ENCODE measurements around the gene NQO2.
"Not testable (repeated sequence)": the region's sequence is repeated elsewhere in the genome, so short reads cannot be mapped to it uniquely, and the experiment has no call there.

NQO2 gene

DNA sequence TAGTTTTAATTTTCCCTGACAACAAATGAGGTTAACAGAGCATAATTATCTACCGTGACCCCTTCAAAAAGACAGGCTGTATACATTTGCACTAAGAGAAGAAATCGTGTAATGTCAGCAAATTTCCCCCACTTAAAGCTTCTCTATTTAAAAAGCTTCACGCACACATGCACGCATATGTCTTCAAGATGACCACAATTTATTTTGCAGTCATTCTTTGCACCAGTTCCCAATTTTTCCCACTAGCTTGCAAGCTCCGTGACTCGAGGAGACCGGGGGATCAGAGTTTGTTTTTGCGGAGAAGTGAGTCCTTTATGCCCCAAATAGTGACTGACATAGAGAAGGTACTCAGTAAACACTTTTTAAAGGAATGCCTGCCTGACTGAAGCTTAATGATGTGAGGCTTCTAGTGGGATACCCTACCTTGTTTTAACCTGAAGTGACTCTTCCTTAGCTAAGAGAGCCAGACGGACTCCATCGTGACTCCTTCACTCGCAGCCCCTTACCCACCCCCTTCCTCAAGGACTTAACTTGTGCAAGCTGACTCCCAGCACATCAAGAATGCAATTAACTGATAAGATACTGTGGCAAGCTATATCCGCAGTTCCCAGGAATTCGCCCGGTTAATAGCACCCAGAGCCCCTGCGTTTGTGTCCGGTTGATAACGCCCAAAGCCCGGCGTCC is 9.3 kb upstream of the NQO2 start:
- peak; percentile 33 for DNase-seq

DNA sequence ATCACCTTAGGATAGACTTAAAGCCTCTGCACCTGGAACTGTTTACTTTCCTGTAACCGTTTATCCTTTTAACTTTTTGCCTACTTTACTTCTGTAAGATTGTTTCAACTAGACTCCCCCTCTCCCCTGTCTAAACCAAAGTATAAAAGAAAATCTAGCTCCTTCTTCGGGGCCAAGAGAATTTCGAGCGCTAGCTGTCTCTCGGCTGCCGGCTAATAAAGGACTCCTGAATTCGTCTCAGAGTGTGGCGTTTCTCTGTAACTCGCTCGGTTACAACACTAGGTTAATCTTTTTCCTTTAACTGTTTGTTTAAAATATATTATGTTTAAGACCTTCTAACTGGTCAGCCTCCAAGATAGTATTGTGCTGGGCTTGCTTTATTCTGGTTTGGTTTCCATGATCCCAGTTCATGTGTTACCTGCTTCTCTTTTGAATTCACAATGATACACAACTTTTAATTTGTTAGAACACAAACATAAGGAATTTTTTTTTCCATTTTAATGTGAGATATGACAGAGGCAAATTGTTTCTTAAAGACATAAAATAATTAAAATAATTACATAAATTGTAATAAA is 8.7 kb upstream of the NQO2 start:
- peak; percentile 10 for DNase-seq

DNA sequence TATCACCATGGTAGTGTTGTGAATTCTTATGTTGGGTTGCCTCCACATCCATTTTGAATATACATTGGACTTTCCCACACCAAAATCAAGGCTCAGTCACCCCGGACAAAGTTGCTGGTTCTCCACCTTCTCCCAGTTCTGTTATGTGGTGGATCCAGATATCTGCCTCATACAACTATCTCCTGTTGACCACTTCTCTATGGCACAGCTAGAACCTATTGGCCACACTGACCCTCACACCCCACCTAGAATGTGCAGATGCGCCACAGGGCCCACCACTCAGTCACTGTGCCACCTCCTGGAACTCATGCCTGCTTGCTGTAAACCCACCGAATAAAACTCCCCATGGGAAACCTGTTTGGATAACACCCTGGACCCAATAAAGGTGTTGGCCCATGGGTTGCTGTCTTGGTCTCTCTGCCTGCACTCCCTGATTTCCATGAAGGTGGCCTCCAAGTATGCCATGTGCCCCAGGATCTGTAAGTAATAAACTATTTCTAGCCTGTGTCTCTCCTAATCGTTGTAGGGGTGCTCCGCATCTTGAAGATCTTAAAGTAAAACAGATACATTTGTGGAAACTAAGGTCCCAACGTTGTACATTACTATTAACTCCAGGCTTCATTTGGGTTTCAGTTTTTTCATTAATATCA is 7.2 kb upstream of the NQO2 start:
- no peak for DNase-seq

DNA sequence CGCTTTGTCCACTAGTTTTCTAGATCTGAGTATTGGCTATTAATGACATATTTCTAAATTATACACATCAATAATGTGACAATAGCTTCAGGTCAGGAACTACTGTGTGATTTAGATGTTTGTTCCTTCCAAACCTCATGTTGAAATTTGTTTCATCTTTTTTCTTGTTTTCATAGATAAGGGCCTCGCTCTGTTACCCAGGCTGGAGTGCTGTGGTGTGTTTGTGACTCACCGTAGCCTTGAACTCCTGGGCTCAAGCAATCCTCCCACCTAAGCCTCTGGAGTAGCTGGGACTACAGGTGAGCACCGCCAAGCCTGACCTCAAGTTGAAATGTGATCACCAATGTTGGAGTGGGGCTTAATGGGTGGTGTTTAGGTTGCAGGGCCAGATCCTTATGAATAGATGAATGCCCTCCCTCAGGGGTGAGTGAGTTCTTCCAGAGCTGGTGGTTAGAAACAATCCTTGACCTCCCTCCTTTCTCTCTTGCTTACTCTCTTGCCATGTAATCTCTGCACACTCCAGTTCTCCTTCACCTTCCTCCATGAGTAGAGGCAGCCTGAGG is 5.9 kb upstream of the NQO2 start:
- DNase-seq: peak; percentile 17

DNA sequence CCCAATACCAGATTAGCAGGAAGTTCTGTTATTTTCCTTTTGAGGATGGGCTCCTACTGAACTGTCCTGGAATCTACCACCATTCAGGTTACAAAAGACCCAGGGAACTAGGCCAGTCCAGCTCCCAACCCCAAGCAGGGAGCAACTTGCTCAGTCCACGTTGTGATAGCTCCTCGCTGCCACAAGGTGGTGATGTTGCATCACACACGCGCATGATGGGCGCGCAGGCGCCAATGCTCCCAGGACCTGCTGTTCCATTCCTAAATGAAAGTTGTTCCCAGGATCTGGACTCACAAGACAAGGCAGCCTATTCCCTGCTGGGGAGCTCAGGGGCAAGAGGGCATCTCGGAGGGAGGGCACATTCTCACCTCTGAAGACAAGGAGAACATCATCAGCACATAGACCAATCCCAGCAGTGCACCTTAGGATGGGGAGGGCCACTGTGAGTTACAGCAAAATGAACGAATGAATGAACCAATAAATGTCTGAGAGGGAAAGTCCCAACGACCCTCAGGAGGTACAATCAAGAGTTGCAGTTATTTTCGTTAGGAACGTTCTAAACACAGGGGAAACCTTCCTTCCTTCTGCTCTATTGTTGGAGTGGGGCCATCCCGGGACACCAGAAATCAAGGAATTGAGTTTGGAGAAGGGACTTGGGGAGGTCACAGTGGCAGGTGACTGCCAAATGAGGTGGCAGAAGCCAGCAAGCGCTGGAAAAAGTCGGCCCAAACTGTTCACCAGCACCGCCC is 1.3 kb upstream of the NQO2 start:
- DNase-seq: not testable (repeated sequence)

DNA sequence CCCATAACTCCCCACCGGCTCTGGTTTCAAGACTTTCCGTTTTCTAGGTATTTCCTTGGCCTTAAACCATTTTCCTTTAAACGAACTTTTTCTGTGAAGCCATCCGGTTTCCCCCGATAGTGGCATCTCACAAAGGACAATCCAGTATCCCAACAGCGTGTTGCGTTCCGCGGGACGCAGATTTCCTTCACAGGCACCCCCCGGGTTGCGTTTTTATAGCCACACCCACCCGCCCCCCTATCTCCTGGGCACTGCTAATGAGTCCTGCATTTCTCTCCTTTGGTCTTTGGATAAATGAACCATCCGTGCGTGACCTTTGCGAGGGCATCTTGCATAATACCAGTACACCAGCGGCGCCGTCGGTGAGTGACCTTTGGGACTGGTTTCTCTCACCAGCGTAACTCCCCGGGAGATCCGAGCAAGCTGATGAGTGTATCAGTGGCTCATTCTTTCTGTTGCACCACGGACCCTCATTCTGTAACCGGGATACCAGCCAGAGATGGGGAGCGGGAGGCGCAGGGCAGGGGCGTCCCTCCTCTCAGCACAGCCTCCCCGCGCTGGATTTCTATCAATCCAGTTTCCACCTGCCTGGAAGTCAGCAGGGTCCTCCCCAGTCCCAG is 586 bp upstream of the NQO2 start:
- no peak for DNase-seq

DNA sequence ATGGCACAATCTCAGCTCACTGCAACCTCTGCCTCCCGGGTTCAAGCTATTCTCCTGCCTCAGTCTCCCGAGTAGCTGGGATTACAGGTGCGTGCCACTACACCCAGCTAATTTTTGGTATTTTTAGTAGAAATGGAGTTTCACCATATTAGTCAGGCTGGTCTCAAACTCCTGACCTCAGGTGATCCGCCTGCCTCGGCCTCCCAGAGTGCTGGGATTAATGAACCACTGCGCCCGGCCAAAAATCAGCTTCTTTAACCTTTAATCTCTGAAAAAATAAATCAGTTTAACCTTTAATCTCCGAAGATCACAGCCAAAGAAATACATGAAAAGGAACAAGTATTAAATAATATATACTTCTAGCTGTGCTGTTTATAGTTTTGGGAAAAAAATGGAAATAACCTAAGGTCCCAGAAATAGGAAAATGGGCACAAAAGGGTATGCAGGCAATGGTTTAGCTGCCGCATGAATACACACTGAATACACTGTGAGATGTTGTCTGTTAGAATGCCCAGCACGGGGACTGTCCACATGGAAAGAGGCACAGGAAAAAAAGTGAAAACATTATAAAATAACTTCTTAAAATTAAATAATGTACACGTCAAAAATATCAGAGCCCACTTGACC is 1.6 kb downstream of the NQO2 start:
- no peak for DNase-seq

DNA sequence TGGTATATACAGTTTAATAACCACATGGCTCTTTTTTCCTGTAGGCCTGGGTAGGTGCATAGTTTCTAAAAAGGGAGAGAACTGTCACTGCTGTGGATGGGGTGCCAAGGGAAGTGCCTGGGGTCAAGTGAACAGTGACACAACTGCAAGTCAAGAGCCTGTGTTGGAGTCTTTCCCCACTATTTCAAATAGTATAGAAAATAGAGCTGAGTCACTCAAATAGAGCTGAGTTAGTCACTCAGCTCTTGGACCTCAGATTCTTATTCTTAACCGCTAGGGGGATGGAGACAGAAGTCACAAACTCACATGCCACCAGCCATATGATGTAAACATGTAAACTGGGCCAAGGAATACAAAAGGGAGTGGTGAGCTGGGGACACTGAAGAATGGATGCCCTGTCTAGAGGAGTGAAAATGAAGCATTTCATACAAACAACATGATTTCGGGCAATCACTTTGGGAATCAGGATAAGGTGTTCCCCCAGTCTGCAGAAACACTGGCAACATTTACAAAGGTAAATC is 2.1 kb downstream of the NQO2 start:
- DNase-seq: no peak

DNA sequence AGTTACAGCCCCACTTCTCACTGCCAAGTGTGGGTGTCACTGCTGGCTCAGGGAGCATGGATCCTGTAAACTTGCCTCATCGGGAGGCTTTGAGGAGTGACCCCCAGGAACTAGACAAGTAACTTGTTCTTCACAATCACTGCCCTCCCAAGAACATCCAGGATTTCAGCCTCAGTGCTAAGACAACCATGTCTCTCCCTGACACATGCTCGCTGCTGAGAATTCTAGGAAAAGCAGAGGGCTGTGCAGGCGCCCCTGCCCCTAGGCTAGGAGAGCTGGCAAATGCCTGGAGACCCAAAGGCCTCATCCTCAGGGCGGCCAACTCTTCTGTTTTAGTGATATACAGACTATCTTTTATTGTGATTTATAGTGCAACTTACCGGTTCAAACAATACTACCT is 3.5 kb downstream of the NQO2 start:
- not testable (repeated sequence) for DNase-seq

DNA sequence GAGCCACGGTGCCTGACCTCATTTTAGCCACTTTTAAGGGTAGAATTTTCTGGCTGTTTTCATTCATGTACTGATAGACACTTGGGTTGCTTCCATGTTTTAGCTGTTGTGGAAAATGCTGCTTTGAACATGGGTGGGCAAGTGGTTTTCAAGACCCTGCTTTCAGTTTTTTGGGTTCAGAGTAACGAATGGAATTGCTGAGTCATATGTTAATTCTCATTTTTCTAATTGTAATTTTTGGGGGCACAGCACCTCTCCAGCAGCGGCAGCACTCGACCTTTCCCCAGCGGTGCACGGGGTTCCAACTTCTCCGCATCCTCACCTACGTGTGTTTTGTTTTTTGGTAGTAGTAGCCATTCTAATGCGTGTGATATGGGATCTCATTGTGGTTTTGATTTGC is 5.4 kb downstream of the NQO2 start:
- DNase-seq: no peak

DNA sequence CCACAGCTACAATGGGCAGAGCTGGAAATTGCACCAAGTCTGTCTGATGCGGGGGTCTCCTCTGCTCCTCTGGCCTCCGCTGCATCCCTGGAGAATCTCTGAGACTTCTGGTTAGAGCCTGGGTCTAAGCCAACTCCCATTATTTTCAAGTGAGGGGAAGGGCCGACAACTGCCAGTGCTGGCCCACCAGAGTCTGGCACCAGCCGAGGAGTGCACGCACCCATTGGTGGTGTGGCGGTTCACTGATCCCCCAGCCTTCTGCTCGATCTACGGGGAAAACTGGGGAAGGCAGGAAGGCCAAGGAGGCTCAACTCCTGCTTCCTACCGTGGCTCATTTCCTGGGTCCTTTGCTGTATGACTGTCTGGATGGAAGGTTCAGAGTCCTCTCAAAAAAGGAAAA is 6.2 kb downstream of the NQO2 start:
- no peak for DNase-seq

DNA sequence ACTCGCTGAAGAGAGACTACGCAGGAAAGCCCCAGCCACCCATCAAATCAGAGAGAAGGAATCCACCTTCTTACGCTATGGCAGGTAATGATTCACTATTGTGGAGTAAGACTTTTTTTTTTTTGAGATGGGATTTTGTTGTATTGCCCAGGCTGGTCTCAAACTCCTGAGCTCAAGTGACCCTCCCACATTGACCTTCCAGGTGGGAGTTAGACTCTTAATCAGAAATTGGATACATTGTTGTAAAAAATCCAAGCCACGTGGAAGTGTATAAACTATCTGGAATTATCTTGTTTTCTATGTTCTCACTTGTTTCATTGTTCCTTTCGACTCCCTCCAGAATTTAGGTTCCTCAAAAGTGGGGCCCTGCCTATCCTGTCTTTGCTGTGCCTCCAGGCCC is 6.8 kb downstream of the NQO2 start:
- no peak for DNase-seq

DNA sequence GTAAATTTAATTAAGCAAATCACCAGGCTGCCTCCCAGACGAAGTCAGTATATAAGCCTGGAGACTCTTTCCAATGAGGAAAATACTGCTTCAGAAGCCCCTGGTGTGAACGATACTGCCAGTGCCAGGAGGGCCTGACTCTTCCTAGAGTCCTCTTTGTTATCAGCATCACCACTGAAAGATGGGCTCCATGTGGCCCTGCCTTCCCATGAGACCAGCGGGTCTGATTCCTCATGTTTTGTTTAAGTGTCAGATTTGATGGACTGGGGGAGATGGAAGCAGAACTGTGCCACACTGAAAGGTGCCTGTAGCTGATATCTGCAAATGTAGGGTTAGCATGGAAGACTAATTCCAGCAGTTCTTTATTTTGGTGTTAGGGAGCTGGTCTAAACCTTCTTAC is 7.9 kb downstream of the NQO2 start:
- no peak for DNase-seq

DNA sequence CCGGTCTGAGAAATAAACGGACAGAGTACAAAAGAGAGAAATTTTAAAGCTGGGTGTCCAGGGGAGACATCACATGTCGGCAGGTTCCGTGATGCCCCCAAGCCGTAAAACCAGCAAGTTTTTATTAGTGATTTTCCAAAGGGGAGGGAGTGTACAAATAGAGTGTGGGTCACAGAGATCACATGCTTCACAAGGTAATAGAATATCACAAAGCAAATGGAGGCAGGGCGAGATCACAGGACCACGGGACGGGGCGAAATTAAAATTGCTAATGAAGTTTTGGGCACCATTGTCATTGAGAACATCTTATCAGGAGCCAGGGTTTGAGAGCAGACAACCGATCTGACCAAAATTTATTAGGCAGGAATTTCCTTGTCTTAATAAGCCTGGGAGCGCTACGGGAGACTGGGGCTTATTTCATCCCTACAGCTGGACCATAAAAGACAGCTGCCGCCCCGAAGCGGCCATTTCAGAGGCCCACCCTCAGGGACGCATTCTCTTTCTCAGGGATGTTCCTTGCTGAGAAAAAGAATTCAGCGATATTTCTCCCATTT is 9.1 kb downstream of the NQO2 start:
- DNase-seq: not testable (repeated sequence)

DNA sequence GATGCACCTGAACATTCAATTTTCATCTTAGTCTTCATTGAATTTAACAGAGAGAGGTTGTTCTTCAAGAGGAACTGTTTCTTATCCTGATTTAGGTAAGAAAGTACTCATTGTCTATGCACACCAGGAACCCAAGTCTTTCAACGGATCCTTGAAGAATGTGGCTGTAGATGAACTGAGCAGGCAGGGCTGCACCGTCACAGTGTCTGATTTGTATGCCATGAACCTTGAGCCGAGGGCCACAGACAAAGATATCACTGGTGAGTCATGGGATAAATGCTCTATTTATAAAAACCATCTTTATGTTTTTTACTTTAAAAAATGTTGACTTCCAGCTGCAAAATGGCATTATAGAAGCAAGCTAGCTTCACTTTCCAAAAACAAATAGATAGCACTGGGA is 10.2 kb downstream of the NQO2 start:
- no peak for DNase-seq

DNA sequence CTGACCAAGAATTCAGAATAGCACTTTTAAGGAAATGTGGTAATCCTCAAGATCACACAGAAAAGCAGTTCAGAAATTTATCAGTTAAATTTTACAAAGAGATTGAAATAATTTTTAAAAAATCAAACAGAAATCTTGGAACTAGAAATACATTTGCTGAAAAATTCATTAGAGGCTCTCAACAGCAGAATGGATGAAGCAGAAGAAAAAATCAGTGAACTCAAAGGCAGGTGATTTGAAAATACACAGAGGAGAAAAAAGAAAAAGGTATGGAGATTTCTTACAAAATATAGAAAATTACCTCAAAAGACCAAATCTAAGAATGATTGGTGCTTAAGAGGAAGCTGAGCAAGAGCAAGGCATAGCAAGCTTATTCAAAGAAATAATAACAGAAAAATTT is 11.5 kb downstream of the NQO2 start:
- DNase-seq: no peak

DNA sequence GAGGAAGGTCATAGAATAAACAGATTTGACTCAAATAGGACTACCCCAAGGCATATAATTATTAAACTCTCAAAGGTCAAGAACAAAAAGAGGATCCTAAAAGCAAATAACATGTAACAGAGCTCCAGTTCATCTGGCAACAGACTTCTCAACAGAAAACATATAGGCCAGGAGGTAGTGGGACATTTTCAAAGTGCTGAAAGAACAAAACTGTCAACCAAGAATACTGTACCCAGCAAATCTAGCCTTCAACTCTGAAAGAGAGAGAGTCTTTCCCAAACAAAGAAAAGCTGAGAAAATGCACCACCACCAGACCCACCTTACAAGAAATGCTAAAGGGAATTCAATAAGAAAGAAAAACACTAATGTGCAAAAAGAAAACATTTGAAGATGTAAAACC is 11.9 kb downstream of the NQO2 start:
- no peak for DNase-seq

DNA sequence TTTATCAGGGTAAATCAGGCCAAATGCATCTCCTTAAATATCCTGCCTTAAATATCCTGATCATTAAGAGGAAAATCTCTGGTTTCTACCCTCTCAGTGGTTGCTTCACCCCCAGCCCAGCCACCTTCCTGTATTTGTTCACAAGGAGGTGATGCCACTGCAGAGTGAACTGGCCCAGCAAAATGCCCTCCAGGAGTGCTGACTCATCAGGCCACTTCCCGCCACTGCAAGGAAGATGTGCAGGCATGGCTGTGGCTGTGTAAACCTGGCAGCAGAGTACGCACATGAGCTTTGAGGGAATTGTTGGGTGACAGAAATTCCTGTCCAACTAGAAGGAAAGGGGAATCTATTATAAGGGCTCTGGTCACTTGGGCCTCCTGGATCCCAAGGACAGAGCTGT is 13.8 kb downstream of the NQO2 start:
- DNase-seq: no peak

DNA sequence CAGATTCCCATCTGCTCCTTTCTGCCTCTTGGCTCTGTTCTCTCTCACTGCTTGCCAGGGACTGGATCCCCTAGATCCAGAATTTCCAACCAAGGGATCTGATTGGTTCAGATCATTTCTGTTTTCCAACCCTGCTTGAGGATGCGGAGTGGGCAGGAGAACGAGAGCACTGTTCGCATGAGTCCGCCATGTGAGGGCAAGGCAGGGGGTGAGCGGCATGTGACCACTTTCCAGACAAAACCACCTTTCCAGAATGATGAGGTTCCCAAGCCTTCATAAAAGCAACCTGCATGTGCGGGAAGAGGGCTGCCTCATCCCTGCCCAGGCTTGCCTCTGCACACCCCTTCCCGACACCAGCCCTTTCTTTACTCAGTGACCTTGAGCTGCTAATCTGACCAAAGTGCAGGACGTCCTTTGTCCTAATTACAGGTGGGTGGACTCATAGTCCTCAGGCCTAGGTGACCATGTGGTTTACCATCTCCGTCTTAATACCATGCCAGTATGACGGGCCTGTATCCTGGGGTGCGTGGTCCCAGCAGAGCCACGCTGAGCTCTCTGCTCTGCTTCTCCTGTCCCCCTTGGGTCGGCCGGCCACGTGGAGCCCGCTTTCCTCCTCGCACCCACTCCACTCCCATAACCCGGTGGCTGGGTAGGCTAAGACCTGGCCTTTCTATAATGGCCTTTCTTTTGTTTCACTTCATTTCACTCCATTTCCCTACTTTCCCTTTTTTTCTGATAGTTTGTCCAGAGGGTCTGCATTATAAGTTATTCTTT is 14.4 kb downstream of the NQO2 start:
- DNase-seq: no peak

DNA sequence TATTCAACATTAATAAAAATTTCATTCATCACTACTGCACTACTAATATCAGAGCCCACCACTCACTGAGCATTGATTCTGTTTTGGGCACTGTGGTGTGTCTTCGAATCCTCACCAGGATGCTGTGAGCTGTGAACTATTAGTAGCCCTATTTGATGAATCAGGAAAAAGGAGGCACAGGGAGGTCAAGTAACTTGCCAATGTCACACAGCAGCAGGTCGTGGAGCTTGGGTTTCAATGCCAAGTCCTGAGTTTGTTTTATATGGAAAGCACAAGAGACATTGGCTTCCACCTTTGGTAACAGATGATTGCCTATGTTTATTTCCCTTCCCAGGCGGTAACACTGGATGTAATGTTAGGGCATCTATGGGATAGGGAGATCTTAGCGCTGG is 15.0 kb downstream of the NQO2 start:
- DNase-seq: no peak

DNA sequence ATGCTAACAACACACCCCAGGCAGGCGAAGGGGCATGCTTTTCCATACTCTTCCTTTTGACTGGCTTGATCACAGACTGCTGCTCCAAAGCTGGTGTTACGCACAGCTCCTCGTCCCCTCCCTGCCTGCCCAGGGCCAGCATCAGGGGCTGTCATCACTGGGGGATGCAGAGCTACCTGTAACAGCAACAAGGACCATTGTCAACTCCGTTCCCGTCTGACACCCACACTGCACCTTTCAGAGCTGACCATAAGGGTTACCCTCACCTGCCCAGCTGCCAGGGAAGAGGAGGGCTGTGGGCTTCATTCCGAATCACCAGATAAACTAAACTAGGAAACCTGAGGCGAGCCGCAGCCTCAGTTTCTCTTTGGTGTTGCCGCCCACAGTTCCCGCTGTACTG is 15.4 kb downstream of the NQO2 start:
- DNase-seq: no peak

All from DMS79 treated with DMSO at 0.1 percent for 48 hours (cell line).